ENCODE data around the gene PLEKHM3. TPM values are rescaled to one million over a fixed set of nuclear protein-coding genes. Genes with fewer than 3 reads are reported as not detected.

Gene PLEKHM3
- total and polyA plus RNA-seq, 2 of the 4 experiments (the other 2 are of a cell fraction), result 2.4 to 11.3 TPM

GRCh38 chr2:207896525-207897285 is 128.6 kb downstream of the PLEKHM3 start:
- H4K8ac ChIP-seq (ENCODE audit: low read depth in 2 of 2, low read length in 2 of 2), result no peak overlapping the region
- H3K79me1 ChIP-seq (ENCODE audit: low read depth in 1 of 2, low read length in 2 of 2), result no peaks in the 10 kb centered on the region
- H3K23ac ChIP-seq (ENCODE audit: low read depth, low read length), result no peak overlapping the region
- H2BK20ac ChIP-seq (ENCODE audit: low read depth, low read length), result no peak overlapping the region
- in situ Hi-C loops (cut with MboI; ENCODE audit: low sequenced_read_pairs), result no loop called here
- no peak overlapping the region for H4K5ac ChIP-seq (ENCODE audit: low read depth, low read length)
- H2AK9ac ChIP-seq (replicated peaks; ENCODE audit: low read depth, low read length, poor library complexity), result no peak overlapping the region
- H3K36me3 ChIP-seq (ENCODE audit: control insufficient read depth, insufficient read depth, low read length), result peaks cover 4% of the 10 kb centered on the region; the same call in 1 of the 2 replicates
- no peak for DNase-seq
- no peak overlapping the region for H3K4me2 ChIP-seq (ENCODE audit: low read depth, low read length)
- ChIA-PET POLR2A (ENCODE audit: unreplicated experiment) (no interaction called here), CTCF (interaction anchor here (0.6 to 0.7 kb wide), 3 partner anchors 20 to 144 kb away, joined by 3 to 4 read pairs (median 3); no protein-coding TSS in a partner anchor)
- H4K20me1 ChIP-seq (ENCODE audit: insufficient read depth, low read length), result no peaks in the 10 kb centered on the region
- no peak overlapping the region for H3K4ac ChIP-seq (ENCODE audit: low read depth, low read length)
- no peak overlapping the region for H4K91ac ChIP-seq (ENCODE audit: insufficient read depth, low read depth, low read length)
- H2BK15ac ChIP-seq (ENCODE audit: low read depth, low read length), result no peak overlapping the region
- WGBS, 2 experiments (ENCODE audit: extremely low coverage in 2 of 2, insufficient read length in 1 of 2), result no CpG with 5 or more reads among the region's 6 CpGs
- no peak overlapping the region for H2BK120ac ChIP-seq (ENCODE audit: low read depth, low read length)
- no peaks in the 10 kb centered on the region for H3K27me3 ChIP-seq (ENCODE audit: control insufficient read depth, insufficient read depth, low read length)
- no peak overlapping the region for H3K4me3 ChIP-seq (ENCODE audit: insufficient read depth, low read depth, low read length)
- BruUV-seq (replicated peaks), result no TSS peak
- no peak overlapping the region for H3K9ac ChIP-seq (ENCODE audit: low read depth, low read length)
- no peak overlapping the region for H3K18ac ChIP-seq (ENCODE audit: low read depth, low read length)
- TF ChIP-seq RCOR1 (IDR thresholded peaks at IDR 0.05; ENCODE audit: insufficient replicate concordance, low read length) (no peak), RFX5 (IDR thresholded peaks at IDR 0.05; ENCODE audit: low read depth, low read length) (no peak), CTCF (conservative IDR thresholded peaks at IDR 0.05; ENCODE audit: low read depth, low read length) (no peak), CHD1 (IDR thresholded peaks at IDR 0.05; ENCODE audit: low read depth, low read length) (no peak), FOS (IDR thresholded peaks at IDR 0.05; ENCODE audit: low read depth, low read length) (no peak), RAD21 (IDR thresholded peaks at IDR 0.05; ENCODE audit: low read length) (no peak), MAZ (IDR thresholded peaks at IDR 0.05; ENCODE audit: borderline replicate concordance, low read depth, low read length) (no peak), BHLHE40 (IDR thresholded peaks at IDR 0.05; ENCODE audit: low read depth, low read length) (no peak), NFE2L2 (IDR thresholded peaks at IDR 0.05; ENCODE audit: low read depth, low read length) (no peak), POLR2A (IDR thresholded peaks at IDR 0.05; ENCODE audit: low read depth, low read length) (no peak)
- H2BK5ac ChIP-seq (ENCODE audit: low read depth, low read length, poor library complexity, severe bottlenecking), result no peak overlapping the region
- no peak for ATAC-seq (ENCODE audit: low read depth)
- H3K27ac ChIP-seq (ENCODE audit: insufficient read depth, low read length), result no peak overlapping the region
- H3K9me3 ChIP-seq (ENCODE audit: control insufficient read depth, insufficient read depth, low read length), result no peaks in the 10 kb centered on the region
- H3K56ac ChIP-seq (ENCODE audit: extremely low read depth, insufficient read depth, low read length), result no peak overlapping the region
- dilution Hi-C loops (cut with HindIII; ENCODE audit: low sequenced_read_pairs, unreplicated experiment), result no loop called here
- no peaks in the 10 kb centered on the region; the same call in 1 of the 2 replicates for H3K9me1 ChIP-seq (ENCODE audit: insufficient read depth, low read length)
- intact Hi-C loops (cut with micrococcal nuclease), result no loop called here
- H3K4me1 ChIP-seq (ENCODE audit: control insufficient read depth, insufficient read depth, low read length), result no peaks in the 10 kb centered on the region; the same call in 1 of the 2 replicates
- no peak overlapping the region for H2AK5ac ChIP-seq (ENCODE audit: low read depth, low read length)
- H3K14ac ChIP-seq (replicated peaks; ENCODE audit: low read depth, low read length), result no peak overlapping the region
- no peak overlapping the region for H2AFZ ChIP-seq (replicated peaks; ENCODE audit: low read length, poor library complexity)

Data from IMR-90 (cell line).